ACC112 (cell line): ENCODE results near the gene STRIP1.

Source experiments
- H2AFZ ChIP-seq: fragments of 200-600 bp; sonication (generic); one replicate; pipeline ENCODE4 v1.6.0; 2017; ENCODE audit warnings: antibody characterized with exemption, low read length; ENCODE audit not compliant: unreplicated experiment
- H3K27ac ChIP-seq: fragments of 200-600 bp; sonication (generic); 2 replicates; pipeline ENCODE4 v1.5.1; 2014; ENCODE audit warnings: low read depth, mild to moderate bottlenecking, antibody characterized with exemption, low read length, moderate library complexity
- H3K27me3 ChIP-seq: fragments of 200-600 bp; sonication (generic); 2 replicates; pipeline ENCODE4 v1.6.1; 2014; ENCODE audit warnings: mild to moderate bottlenecking, antibody characterized with exemption, low read length, moderate library complexity, mixed read lengths; ENCODE audit not compliant: insufficient read depth
- H3K36me3 ChIP-seq: fragments of 200-600 bp; sonication (generic); 2 replicates; pipeline ENCODE4 v1.6.1; 2016; ENCODE audit warnings: mild to moderate bottlenecking, antibody characterized with exemption, low read length, moderate library complexity, mixed read lengths; ENCODE audit not compliant: insufficient read depth
- H3K4me1 ChIP-seq: fragments of 200-600 bp; sonication (generic); one replicate; pipeline ENCODE4 v1.6.1; 2016; ENCODE audit warnings: low read length, mixed read lengths; ENCODE audit not compliant: insufficient read depth, unreplicated experiment, control insufficient read depth
- H3K4me3 ChIP-seq: fragments of 200-600 bp; sonication (generic); 2 replicates; pipeline ENCODE4 v1.5.1; 2014; ENCODE audit warnings: mild to moderate bottlenecking, low read depth, low read length
- H3K79me2 ChIP-seq: fragments of 200-600 bp; sonication (generic); one replicate; pipeline ENCODE4 v1.6.0; 2016; ENCODE audit warnings: low read length; ENCODE audit not compliant: control insufficient read depth, unreplicated experiment, insufficient read depth

STRIP1 gene

GRCh38 chr1:110050602-110051261 is 16.3 kb downstream of the STRIP1 start:
- Histone ChIP-seq H3K27me3 (no peaks in the 10 kb centered on the region), H3K36me3 (peaks cover 21% of the 10 kb centered on the region), H3K4me1 (peaks cover 27% of the 10 kb centered on the region), H3K27ac (no peak overlapping the region), H2AFZ (no peak overlapping the region), H3K79me2 (no peaks in the 10 kb centered on the region), H3K4me3 (no peak overlapping the region)

- no peak overlapping the region for H2AFZ ChIP-seq
- no peaks in the 10 kb centered on the region for H3K27me3 ChIP-seq
- no peaks in the 10 kb centered on the region for H3K79me2 ChIP-seq
- no peak overlapping the region for H3K4me3 ChIP-seq
- no peak overlapping the region for H3K27ac ChIP-seq
- peaks cover 32% of the 10 kb centered on the region for H3K4me1 ChIP-seq
- H3K36me3 ChIP-seq, result peaks cover 18% of the 10 kb centered on the region
These were observed 16.8 kb downstream of the STRIP1 start for GRCh38 chr1:110051262-110051648.

- Histone ChIP-seq H3K36me3 (peaks cover 22% of the 10 kb centered on the region; the same call in 1 of the 2 replicates), H3K4me1 (peaks cover 54% of the 10 kb centered on the region)
These were observed 19.4 kb downstream of the STRIP1 start for GRCh38 chr1:110053552-110054428.

GRCh38 chr1:110055493-110056284 is 21.3 kb downstream of the STRIP1 start:
- H2AFZ ChIP-seq, result no peak overlapping the region
- peak overlapping the region; percentile 66 for H3K27ac ChIP-seq
- peaks cover 21% of the 10 kb centered on the region; the same call in 1 of the 2 replicates for H3K36me3 ChIP-seq
- H3K27me3 ChIP-seq, result no peaks in the 10 kb centered on the region
- peaks cover 49% of the 10 kb centered on the region for H3K4me1 ChIP-seq
- no peak overlapping the region for H3K4me3 ChIP-seq
- no peaks in the 10 kb centered on the region for H3K79me2 ChIP-seq

More at GRCh38 chr1:110053552-110054428, 19.4 kb downstream of the STRIP1 start:
- Histone ChIP-seq H3K4me3 (no peak overlapping the region), H3K79me2 (no peaks in the 10 kb centered on the region), H3K27ac (no peak overlapping the region), H2AFZ (no peak overlapping the region), H3K27me3 (no peaks in the 10 kb centered on the region)

- Histone ChIP-seq H2AFZ (no peak overlapping the region), H3K27ac (peak overlapping the region; percentile 66), H3K4me3 (no peak overlapping the region), H3K27me3 (no peaks in the 10 kb centered on the region), H3K79me2 (no peaks in the 10 kb centered on the region), H3K4me1 (peaks cover 44% of the 10 kb centered on the region), H3K36me3 (peaks cover 17% of the 10 kb centered on the region; the same call in 1 of the 2 replicates)
These were observed 21.9 kb downstream of the STRIP1 start for GRCh38 chr1:110056285-110056683.

- Histone ChIP-seq H3K4me3 (0 out of 2 replicates have a peak overlapping the region, but pooled peaks have one; percentile 26), H3K79me2 (no peaks in the 10 kb centered on the region), H3K27ac (peak overlapping the region; percentile 66), H2AFZ (no peak overlapping the region), H3K36me3 (peaks cover 17% of the 10 kb centered on the region; the same call in 1 of the 2 replicates), H3K27me3 (no peaks in the 10 kb centered on the region), H3K4me1 (peaks cover 44% of the 10 kb centered on the region)
These were observed 22.4 kb downstream of the STRIP1 start for GRCh38 chr1:110056776-110057175.

GRCh38 chr1:110057963-110058518 is 23.6 kb downstream of the STRIP1 start:
- Histone ChIP-seq H3K4me3 (no peak overlapping the region), H3K36me3 (peaks cover 17% of the 10 kb centered on the region; the same call in 1 of the 2 replicates)

GRCh38 chr1:110058591-110058990 is 24.2 kb downstream of the STRIP1 start:
- no peak overlapping the region for H3K4me3 ChIP-seq
- peaks cover 14% of the 10 kb centered on the region; the same call in 1 of the 2 replicates for H3K36me3 ChIP-seq
- H3K27ac ChIP-seq, result no peak overlapping the region
- H2AFZ ChIP-seq, result no peak overlapping the region
- no peaks in the 10 kb centered on the region for H3K79me2 ChIP-seq
- peaks cover 44% of the 10 kb centered on the region for H3K4me1 ChIP-seq
- H3K27me3 ChIP-seq, result no peaks in the 10 kb centered on the region

More at GRCh38 chr1:110057963-110058518, 23.6 kb downstream of the STRIP1 start:
- H2AFZ ChIP-seq, result no peak overlapping the region
- no peak overlapping the region for H3K27ac ChIP-seq
- no peaks in the 10 kb centered on the region for H3K27me3 ChIP-seq
- H3K79me2 ChIP-seq, result no peaks in the 10 kb centered on the region
- H3K4me1 ChIP-seq, result peaks cover 44% of the 10 kb centered on the region

- Histone ChIP-seq H3K27ac (no peak overlapping the region), H3K79me2 (no peaks in the 10 kb centered on the region), H3K4me3 (no peak overlapping the region), H3K27me3 (no peaks in the 10 kb centered on the region), H3K36me3 (peaks cover 12% of the 10 kb centered on the region; the same call in 1 of the 2 replicates), H2AFZ (no peak overlapping the region), H3K4me1 (peaks cover 41% of the 10 kb centered on the region)
These were observed 24.9 kb downstream of the STRIP1 start for GRCh38 chr1:110059133-110059863.
